Epithelial cell of esophagus (primary cell): ENCODE results near the gene CACNA2D2.

ENCODE experiments used
- DNase-seq: peaks from one replicate; pipeline ENCODE4 v3.0.0; 2010; ENCODE audit warnings: low read depth
- H3K4me3 ChIP-seq: 2 replicates; pipeline ENCODE4 v1.5.1; 2011; ENCODE audit warnings: mild to moderate bottlenecking, low read length, control low read depth
- TF ChIP-seq, protein P1 (sequence below): IDR thresholded peaks from 2 replicates; pipeline ENCODE4 v1.5.1; 2011; ENCODE audit warnings: low read depth, mild to moderate bottlenecking, low read length, control low read depth, inconsistent platforms; ENCODE audit not compliant: insufficient read depth; ENCODE audit errors: missing control alignments

Gene CACNA2D2

DNA sequence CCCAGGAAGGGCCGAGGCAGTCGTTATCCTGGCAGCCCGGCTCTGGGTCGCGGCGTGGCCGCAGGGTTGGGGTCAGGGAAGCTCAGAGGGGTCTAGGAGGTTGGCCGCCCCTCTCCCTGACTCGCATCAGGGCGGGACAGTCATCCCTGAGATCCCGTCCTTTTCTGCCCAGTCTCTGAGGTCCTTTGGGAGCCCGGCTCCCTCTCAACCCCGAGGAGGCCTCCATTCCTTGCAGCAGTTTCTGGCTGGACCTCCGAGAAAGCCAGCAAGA is 181.4 kb downstream of the CACNA2D2 start:
- no peak for DNase-seq
- TF ChIP-seq, protein P1, sequence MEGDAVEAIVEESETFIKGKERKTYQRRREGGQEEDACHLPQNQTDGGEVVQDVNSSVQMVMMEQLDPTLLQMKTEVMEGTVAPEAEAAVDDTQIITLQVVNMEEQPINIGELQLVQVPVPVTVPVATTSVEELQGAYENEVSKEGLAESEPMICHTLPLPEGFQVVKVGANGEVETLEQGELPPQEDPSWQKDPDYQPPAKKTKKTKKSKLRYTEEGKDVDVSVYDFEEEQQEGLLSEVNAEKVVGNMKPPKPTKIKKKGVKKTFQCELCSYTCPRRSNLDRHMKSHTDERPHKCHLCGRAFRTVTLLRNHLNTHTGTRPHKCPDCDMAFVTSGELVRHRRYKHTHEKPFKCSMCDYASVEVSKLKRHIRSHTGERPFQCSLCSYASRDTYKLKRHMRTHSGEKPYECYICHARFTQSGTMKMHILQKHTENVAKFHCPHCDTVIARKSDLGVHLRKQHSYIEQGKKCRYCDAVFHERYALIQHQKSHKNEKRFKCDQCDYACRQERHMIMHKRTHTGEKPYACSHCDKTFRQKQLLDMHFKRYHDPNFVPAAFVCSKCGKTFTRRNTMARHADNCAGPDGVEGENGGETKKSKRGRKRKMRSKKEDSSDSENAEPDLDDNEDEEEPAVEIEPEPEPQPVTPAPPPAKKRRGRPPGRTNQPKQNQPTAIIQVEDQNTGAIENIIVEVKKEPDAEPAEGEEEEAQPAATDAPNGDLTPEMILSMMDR, result no peak
- H3K4me3 ChIP-seq, result peak overlapping the region; percentile 92

GRCh38 chr3:50321336-50322114 is 181.9 kb downstream of the CACNA2D2 start:
- DNase-seq, result peak; percentile 92
- TF ChIP-seq, protein P1, result peak; percentile 36
- H3K4me3 ChIP-seq, result peak overlapping the region; percentile 92

DNA sequence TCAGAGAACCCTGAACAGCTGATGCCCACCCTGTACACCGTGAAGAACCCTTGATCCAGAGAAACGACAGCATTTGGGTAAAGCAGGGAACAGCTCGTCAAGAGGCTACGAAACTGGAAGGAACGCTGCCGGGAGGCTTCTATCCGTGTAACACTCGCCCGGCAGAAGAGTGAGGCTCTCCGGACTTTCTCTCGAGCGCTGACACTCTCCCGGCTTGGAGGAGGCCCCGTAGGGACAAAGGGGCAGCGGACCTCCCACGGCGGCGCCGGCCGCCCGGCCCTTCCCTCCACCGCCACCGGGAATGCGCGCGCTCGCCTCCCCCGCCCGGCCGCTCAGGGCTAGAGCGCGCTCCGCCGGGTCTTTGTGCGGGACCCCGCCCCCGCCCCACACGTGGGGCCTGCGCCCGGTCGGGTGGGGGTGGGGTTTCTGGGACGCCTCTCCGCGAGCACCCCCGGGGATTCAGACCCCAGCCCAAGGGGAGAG is 182.5 kb downstream of the CACNA2D2 start:
- TF ChIP-seq, protein P1, result no peak
- DNase-seq, result peak; percentile 79
- peak overlapping the region; percentile 92 for H3K4me3 ChIP-seq

GRCh38 chr3:50319894-50320625 is 183.4 kb downstream of the CACNA2D2 start:
- H3K4me3 ChIP-seq, result peak overlapping the region; percentile 92
- TF ChIP-seq, protein P1, result no peak
- DNase-seq, result no peak

- no peak for DNase-seq
- no peak overlapping the region for H3K4me3 ChIP-seq
- TF ChIP-seq, protein P1, result no peak
These were observed 184.1 kb downstream of the CACNA2D2 start for GRCh38 chr3:50319181-50319893.

DNA sequence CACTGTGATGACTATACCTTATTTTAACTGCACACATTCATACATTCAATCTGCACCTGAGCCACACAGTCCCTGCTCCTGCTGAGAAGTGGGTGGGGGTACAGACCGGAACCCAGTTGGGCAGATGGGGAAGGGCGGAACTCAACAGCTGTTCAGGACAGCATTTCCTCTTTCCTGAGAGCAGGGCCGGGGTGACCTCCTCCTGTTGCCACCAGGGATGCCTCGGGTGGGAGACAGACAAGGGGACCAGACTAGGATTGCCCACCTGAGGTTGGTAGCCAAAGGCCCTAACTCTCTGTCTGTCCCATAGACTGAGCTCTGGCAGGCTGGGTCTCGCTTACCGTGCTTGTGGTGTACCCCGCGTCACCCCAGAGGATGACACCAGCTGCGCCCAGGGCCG is 184.8 kb downstream of the CACNA2D2 start:
- DNase-seq, result no peak
- TF ChIP-seq, protein P1, result no peak
- H3K4me3 ChIP-seq, result no peak overlapping the region
